CD4-positive, alpha-beta T cell treated with Interleukin-15 for 4 hours (primary cell): ENCODE data around the gene ZNF141.
"Not testable (repeated sequence)": the region's sequence is repeated elsewhere in the genome, so short reads cannot be mapped to it uniquely, and the experiment has no call there.

Source experiments
- DNase-seq: peaks from one replicate; pipeline ENCODE4 v3.0.0-alpha.2; 2020; ENCODE audit warnings: low spot score

Gene ZNF141

GRCh38 chr4:337143-337931, at the start of gene ZNF141:
TSS of gene ZNF141 (plus strand) at chr4:337814. CDS start at chr4:337984, 170 bp downstream.
- DNase-seq: peak; percentile 93

- no peak for DNase-seq
Measured at GRCh38 chr4:288891-289290, 48.7 kb upstream of the ZNF141 start.

- no peak for DNase-seq
Measured at GRCh38 chr4:294732-295131, 42.9 kb upstream of the ZNF141 start.

- DNase-seq: no peak
Measured at GRCh38 chr4:302381-302780, 35.2 kb upstream of the ZNF141 start.

- not testable (repeated sequence) for DNase-seq
Measured at GRCh38 chr4:304516-304915, 33.1 kb upstream of the ZNF141 start.

- DNase-seq: no peak
Measured at GRCh38 chr4:304969-305680, 32.5 kb upstream of the ZNF141 start, which contains the start of gene ZNF732. TSS of gene ZNF732 (minus strand) at chr4:305474. CDS start at chr4:305310, 164 bp downstream.

GRCh38 chr4:306551-306961, 31.1 kb upstream of the ZNF141 start:
- DNase-seq: no peak

- no peak for DNase-seq
Measured at GRCh38 chr4:309807-310206, 27.8 kb upstream of the ZNF141 start.

- DNase-seq: no peak
Measured at GRCh38 chr4:314296-314903, 23.2 kb upstream of the ZNF141 start.

GRCh38 chr4:328729-329128, 8.9 kb upstream of the ZNF141 start:
- DNase-seq: no peak

- DNase-seq: no peak
Measured at GRCh38 chr4:335515-335914, 2.1 kb upstream of the ZNF141 start.

- DNase-seq: no peak
Measured at GRCh38 chr4:336099-336892, 1.3 kb upstream of the ZNF141 start.

- DNase-seq: no peak
Measured at GRCh38 chr4:336893-337142, 796 bp upstream of the ZNF141 start.

GRCh38 chr4:337932-338758, 531 bp downstream of the ZNF141 start:
- peak; percentile 17 for DNase-seq

- DNase-seq: no peak
Measured at GRCh38 chr4:338759-339097, 1.1 kb downstream of the ZNF141 start.

- DNase-seq: no peak
Measured at GRCh38 chr4:340011-340410, 2.4 kb downstream of the ZNF141 start.

GRCh38 chr4:373062-373839, 35.6 kb downstream of the ZNF141 start:
- DNase-seq: no peak

GRCh38 chr4:374298-375160, 36.9 kb downstream of the ZNF141 start:
- DNase-seq: no peak

- DNase-seq: no peak
Measured at GRCh38 chr4:384311-385010, 46.8 kb downstream of the ZNF141 start.
